SK-N-SH (cell line): ENCODE data around the gene SH3BP1. TPM values are rescaled to one million over a fixed set of nuclear protein-coding genes. Genes with fewer than 3 reads are reported as not detected.

Experiments used
- CTCF ChIA-PET: fragments of 300-600, 350-600 bp; formaldehyde crosslinking; extraction: SDS; loops from one replicate; lab custom pipeline; 2021; lab: Yijun Ruan, JAX
- POLR2A ChIA-PET: fragments of 350-600 bp; sonication (Branson Sonifier 250); formaldehyde crosslinking; extraction: SDS; loops from one replicate; lab custom pipeline; 2020; ENCODE audit warnings: antibody characterized with exemption, inconsistent platforms; lab: Yijun Ruan, JAX
- DNase-seq: peaks from one replicate; pipeline ENCODE4 v3.0.0; 2012
- H2AFZ ChIP-seq: fragments of 200-600 bp; sonication (generic); 2 replicates; pipeline ENCODE4 v1.8.1; 2016; ENCODE audit warnings: antibody characterized with exemption, mild to moderate bottlenecking, low read depth
- H3F3A ChIP-seq: fragments of 200-600 bp; sonication (generic); replicated peaks from 2 replicates; pipeline ENCODE3; 2016; ENCODE audit warnings: antibody characterized with exemption, mild to moderate bottlenecking; ENCODE audit not compliant: insufficient read depth
- H3K27ac ChIP-seq, 2 experiments: fragments of 200-500 bp in 1 of 2; fragments of 200-600 bp in 1 of 2; sonication (Bioruptor generic) in 1 of 2; sonication (generic), shearing (Covaris generic) in 1 of 2; 2 replicates each; pipeline versions ENCODE4 v1.5.1 to v1.6.1; 2014 to 2016; ENCODE audit warnings: low read depth in 2 of 2, inconsistent platforms in 1 of 2, low read length in 1 of 2, mild to moderate bottlenecking in 1 of 2, mixed read lengths in 1 of 2
- H3K27me3 ChIP-seq: fragments of 200-600 bp; sonication (generic), shearing (Covaris generic); 2 replicates; pipeline ENCODE4 v1.6.1; 2016; ENCODE audit warnings: mixed run types; ENCODE audit not compliant: insufficient read depth
- H3K36me3 ChIP-seq, 2 experiments: fragments of 200-500 bp in 1 of 2; fragments of 200-600 bp in 1 of 2; sonication (Bioruptor generic) in 1 of 2; sonication (generic) in 1 of 2; replicated peaks in 1 of 2; 2 replicates each; pipeline versions ENCODE3 to v1.5.1; 2014 to 2016; ENCODE audit warnings: low read length in 1 of 2, mild to moderate bottlenecking in 1 of 2; ENCODE audit not compliant: insufficient read depth in 2 of 2, control insufficient read depth in 1 of 2
- H3K4me1 ChIP-seq, 2 experiments: fragments of 200-500 bp in 1 of 2; fragments of 200-600 bp in 1 of 2; sonication (Bioruptor generic) in 1 of 2; sonication (generic), shearing (Covaris generic) in 1 of 2; 2 replicates each; pipeline versions ENCODE4 v1.5.1 to v1.6.1; 2014 to 2016; ENCODE audit warnings: low read depth in 1 of 2, low read length in 1 of 2, mixed run types in 1 of 2; ENCODE audit not compliant: insufficient read depth in 2 of 2, control insufficient read depth in 1 of 2
- H3K4me2 ChIP-seq: fragments of 200-600 bp; sonication (generic), shearing (Covaris generic); 2 replicates; pipeline ENCODE4 v1.6.1; 2017; ENCODE audit warnings: mixed run types
- H3K4me3 ChIP-seq, 2 experiments: fragments of 200-500 bp in 1 of 2; fragments of 200-600 bp in 1 of 2; sonication (Bioruptor generic) in 1 of 2; sonication (generic), shearing (Covaris generic) in 1 of 2; 2 replicates each; pipeline versions ENCODE4 v1.5.1 to v1.8.1; 2014 to 2016; ENCODE audit warnings: low read depth in 2 of 2, inconsistent platforms in 1 of 2, low read length in 1 of 2, mild to moderate bottlenecking in 1 of 2, mixed read lengths in 1 of 2, moderate library complexity in 1 of 2
- H3K79me2 ChIP-seq: fragments of 200-600 bp; sonication (generic); 2 replicates; pipeline ENCODE4 v1.8.1; 2017; ENCODE audit warnings: mild to moderate bottlenecking; ENCODE audit not compliant: insufficient read depth
- H3K9ac ChIP-seq: fragments of 200-600 bp; sonication (generic); 2 replicates; pipeline ENCODE4 v1.6.1; 2017; ENCODE audit warnings: mixed run types
- H3K9me2 ChIP-seq: fragments of 200-600 bp; sonication (generic); 2 replicates; pipeline ENCODE4 v1.6.1; 2017; ENCODE audit warnings: mixed run types
- H3K9me3 ChIP-seq: fragments of 200-600 bp; sonication (generic); 2 replicates; pipeline ENCODE4 v1.6.1; 2017; ENCODE audit warnings: mixed run types, mild to moderate bottlenecking, moderate library complexity
- H4K20me1 ChIP-seq: fragments of 200-600 bp; sonication (generic); 2 replicates; pipeline ENCODE4 v1.6.1; 2017; ENCODE audit warnings: mild to moderate bottlenecking, mixed run types; ENCODE audit not compliant: insufficient read depth
- EP300 ChIP-seq, 2 experiments: IDR thresholded peaks; 2 replicates each; pipeline versions ENCODE4 v1.4.0 to v1.6.1; 2012; ENCODE audit warnings: borderline replicate concordance in 1 of 2, low read depth in 1 of 2, low read length in 1 of 2
- EZH2phosphoT487 ChIP-seq: fragments of 200-600 bp; sonication (generic); IDR thresholded peaks from 2 replicates; pipeline ENCODE4 v1.6.1; 2017; ENCODE audit warnings: low read depth, mixed run types, mild to moderate bottlenecking, antibody characterized with exemption, moderate library complexity, borderline replicate concordance
- GATA2 ChIP-seq: sonication (generic); formaldehyde crosslinking; IDR thresholded peaks from 2 replicates; pipeline ENCODE4 v1.5.0; 2020; ENCODE audit warnings: mild to moderate bottlenecking, missing genetic modification reagents
- MXI1 ChIP-seq: IDR thresholded peaks from 2 replicates; pipeline ENCODE4 v1.6.1; 2012; ENCODE audit warnings: mild to moderate bottlenecking, low read depth, low read length, improper control_type of control experiment
- RAD21 ChIP-seq: IDR thresholded peaks from 2 replicates; pipeline ENCODE4 v1.6.1; 2012; ENCODE audit warnings: mild to moderate bottlenecking, low read length
- RFX5 ChIP-seq: IDR thresholded peaks from 2 replicates; pipeline ENCODE4 v1.6.1; 2012; ENCODE audit warnings: mild to moderate bottlenecking, improper control_type of control experiment, low read length
- RXRA ChIP-seq: IDR thresholded peaks from 2 replicates; pipeline ENCODE4 v1.4.0; 2012; ENCODE audit warnings: low read depth, mild to moderate bottlenecking, borderline replicate concordance
- SIN3A ChIP-seq: IDR thresholded peaks from 2 replicates; pipeline ENCODE4 v1.6.1; 2012; ENCODE audit warnings: low read depth, mild to moderate bottlenecking, low read length, moderate library complexity, borderline replicate concordance
- SMC3 ChIP-seq: IDR thresholded peaks from 2 replicates; pipeline ENCODE4 v1.6.1; 2012; ENCODE audit warnings: low read depth, low read length, improper control_type of control experiment
- TCF12 ChIP-seq: IDR thresholded peaks from 2 replicates; pipeline ENCODE4 v1.4.0; 2012
- WGBS: methylation state at CpG from one replicate; pipeline ENCODE4 v1.1.6; 2017; ENCODE audit warnings: low lambda C conversion rate; 5-methylcytosine and 5-hydroxymethylcytosine counted together
- polyA plus RNA-seq, 3 experiments: library from polyadenylated mRNA; depleted of rRNA; stranded (reverse); fragments of >200 nt; gene quantifications; 2 replicates each; pipeline ENCODE4 v1.2.3, GENCODE V29; 2012
- TF ChIP-seq, protein P1 (sequence below): fragments of 200-600 bp; sonication (generic); IDR thresholded peaks from 2 replicates; pipeline ENCODE4 v1.6.1; 2017; ENCODE audit warnings: antibody characterized with exemption, mild to moderate bottlenecking, moderate library complexity
- TF ChIP-seq, protein P2 (sequence below): IDR thresholded peaks from 2 replicates; pipeline ENCODE4 v1.4.0; 2012; ENCODE audit warnings: low read depth
- TF ChIP-seq, protein P3 (sequence below): fragments of 150-350 bp; IDR thresholded peaks from 2 replicates; pipeline ENCODE4 v1.6.1; 2016; ENCODE audit warnings: mild to moderate bottlenecking, low read depth, low read length

The SH3BP1 gene
- polyA plus RNA-seq, 1 of the 3 experiments (the other 2 are of a cell fraction), result 8.9 TPM

DNA sequence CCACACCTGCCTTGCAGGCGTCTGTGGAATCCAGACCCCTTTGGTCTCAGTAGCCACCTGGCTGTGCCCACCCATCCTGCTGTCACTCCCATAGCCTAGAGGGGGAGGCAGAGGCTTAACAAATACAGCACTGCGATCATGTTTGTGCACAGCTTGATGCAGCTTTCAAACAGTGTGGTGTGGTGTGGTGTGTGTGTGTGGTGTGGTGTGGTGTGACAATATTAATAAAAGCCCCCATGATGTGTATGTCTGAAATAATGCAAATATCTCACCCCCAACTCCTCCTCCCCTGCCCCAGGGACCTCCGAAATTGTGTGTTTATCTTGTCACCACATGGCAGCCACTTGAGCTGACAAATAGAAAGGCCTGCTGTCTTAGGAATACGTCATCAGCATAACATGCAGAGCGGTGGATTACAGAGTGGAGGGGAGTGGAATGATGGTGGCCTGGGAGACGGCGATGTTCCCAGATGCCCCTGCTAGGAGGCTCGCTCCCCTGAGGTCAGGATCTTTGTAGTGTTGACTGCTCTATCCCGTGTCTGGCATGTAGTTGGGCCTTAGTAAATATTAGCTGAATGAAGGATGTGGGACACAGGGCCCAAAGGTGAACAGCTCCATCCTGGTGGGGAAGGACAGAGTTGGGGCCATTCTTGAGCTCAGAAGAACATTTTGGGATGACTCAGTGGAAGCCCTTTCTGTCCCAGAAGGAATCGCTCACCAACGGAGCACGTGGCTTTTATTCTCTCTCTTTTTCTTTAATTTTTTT, 21.9 kb downstream of the SH3BP1 start:
- H3K27ac ChIP-seq, result peak overlapping the region; percentile 65 to 83
- H3F3A ChIP-seq, result peaks cover 16% of the 10 kb centered on the region
- H3K4me2 ChIP-seq, result peak overlapping the region; percentile 93
- H3K9me3 ChIP-seq, result no peaks in the 10 kb centered on the region
- no peaks in the 10 kb centered on the region for H3K9me2 ChIP-seq
- peaks cover 0 to 2% of the 10 kb centered on the region in 2 experiments for H3K36me3 ChIP-seq
- peak overlapping the region in 1 of 2 experiments; percentile 29; a peak in 2 of 4 replicates for H3K4me3 ChIP-seq
- peaks cover 19 to 37% of the 10 kb centered on the region in 2 experiments; a peak in 3 of 4 replicates for H3K4me1 ChIP-seq
- H3K9ac ChIP-seq, result no peak overlapping the region
- POLR2A ChIA-PET, result interaction anchor here (0.8 to 1.3 kb wide), 4 partner anchors 14 to 35 kb away, joined by 3 to 4 read pairs (median 4); partner anchors contain the start of gene LGALS1
- TF ChIP-seq, protein P1, sequence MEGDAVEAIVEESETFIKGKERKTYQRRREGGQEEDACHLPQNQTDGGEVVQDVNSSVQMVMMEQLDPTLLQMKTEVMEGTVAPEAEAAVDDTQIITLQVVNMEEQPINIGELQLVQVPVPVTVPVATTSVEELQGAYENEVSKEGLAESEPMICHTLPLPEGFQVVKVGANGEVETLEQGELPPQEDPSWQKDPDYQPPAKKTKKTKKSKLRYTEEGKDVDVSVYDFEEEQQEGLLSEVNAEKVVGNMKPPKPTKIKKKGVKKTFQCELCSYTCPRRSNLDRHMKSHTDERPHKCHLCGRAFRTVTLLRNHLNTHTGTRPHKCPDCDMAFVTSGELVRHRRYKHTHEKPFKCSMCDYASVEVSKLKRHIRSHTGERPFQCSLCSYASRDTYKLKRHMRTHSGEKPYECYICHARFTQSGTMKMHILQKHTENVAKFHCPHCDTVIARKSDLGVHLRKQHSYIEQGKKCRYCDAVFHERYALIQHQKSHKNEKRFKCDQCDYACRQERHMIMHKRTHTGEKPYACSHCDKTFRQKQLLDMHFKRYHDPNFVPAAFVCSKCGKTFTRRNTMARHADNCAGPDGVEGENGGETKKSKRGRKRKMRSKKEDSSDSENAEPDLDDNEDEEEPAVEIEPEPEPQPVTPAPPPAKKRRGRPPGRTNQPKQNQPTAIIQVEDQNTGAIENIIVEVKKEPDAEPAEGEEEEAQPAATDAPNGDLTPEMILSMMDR, result peak; percentile 65
- TF ChIP-seq SMC3 (peak; percentile 50; the same call in 1 of the 2 replicates), GATA2 (CRISPR knock-in tag) (no peak), TCF12 (no peak), RXRA (no peak), RAD21 (peak; percentile 75), MXI1 (peak; percentile 93), EP300 (IDR thresholded peaks at IDR 0.05; ENCODE audit: borderline replicate concordance in 1 of 2, low read depth in 1 of 2, low read length in 1 of 2) (no peak), SIN3A (peak; percentile 32; the same call in 1 of the 2 replicates), RFX5 (no peak), EZH2phosphoT487 (no peak)
- TF ChIP-seq, protein P2, sequence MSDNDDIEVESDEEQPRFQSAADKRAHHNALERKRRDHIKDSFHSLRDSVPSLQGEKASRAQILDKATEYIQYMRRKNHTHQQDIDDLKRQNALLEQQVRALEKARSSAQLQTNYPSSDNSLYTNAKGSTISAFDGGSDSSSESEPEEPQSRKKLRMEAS, result peak; percentile 77
- TF ChIP-seq, protein P3, sequence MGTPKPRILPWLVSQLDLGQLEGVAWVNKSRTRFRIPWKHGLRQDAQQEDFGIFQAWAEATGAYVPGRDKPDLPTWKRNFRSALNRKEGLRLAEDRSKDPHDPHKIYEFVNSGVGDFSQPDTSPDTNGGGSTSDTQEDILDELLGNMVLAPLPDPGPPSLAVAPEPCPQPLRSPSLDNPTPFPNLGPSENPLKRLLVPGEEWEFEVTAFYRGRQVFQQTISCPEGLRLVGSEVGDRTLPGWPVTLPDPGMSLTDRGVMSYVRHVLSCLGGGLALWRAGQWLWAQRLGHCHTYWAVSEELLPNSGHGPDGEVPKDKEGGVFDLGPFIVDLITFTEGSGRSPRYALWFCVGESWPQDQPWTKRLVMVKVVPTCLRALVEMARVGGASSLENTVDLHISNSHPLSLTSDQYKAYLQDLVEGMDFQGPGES, result no peak
- 45% methylated on average over 11 of the region's 12 CpGs for WGBS
- H3K27me3 ChIP-seq, result no peaks in the 10 kb centered on the region
- H3K79me2 ChIP-seq, result peaks cover 69% of the 10 kb centered on the region
- CTCF ChIA-PET, result interaction anchor here (0.7 to 44.3 kb wide), 13 partner anchors 10 to 156 kb away, joined by 3 to 898 read pairs (median 5); partner anchors contain the start of genes LGALS1, NOL12, SH3BP1 and TRIOBP
- peak; percentile 71 for DNase-seq
- no peak overlapping the region for H2AFZ ChIP-seq
- H4K20me1 ChIP-seq, result peaks cover 22% of the 10 kb centered on the region; the same call in 1 of the 2 replicates
